ENCODE results near the gene TUBB2B. TPM values are rescaled to one million over a fixed set of nuclear protein-coding genes. Genes with fewer than 3 reads are reported as not detected.

Gene TUBB2B
- total and polyA plus RNA-seq, 10 of the 15 experiments (the other 5 are each of a cell fraction or from before 2014, with no cell fraction given), result 2.6 to 75.2 (median 21.2) TPM

DNA sequence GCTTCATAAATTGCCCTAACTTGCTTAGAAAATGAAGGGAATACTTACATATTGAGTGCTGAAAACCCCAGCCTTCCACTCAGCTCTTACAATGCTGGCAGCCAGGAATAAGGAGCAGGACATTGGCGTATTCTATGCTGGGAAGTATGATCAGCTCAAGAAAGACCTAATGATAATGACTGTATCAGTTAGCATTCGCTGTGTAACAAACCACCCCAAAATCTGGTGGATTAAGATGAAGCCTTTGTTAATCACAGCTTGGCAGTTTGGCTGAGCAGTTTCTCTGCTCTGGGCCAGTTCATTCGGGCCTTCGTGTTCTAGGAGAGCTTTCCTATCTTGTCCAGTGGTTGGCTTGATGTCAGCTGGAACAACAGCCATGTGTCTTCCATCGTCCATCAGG is 36.7 kb downstream of the TUBB2B start:
- RAD21 ChIA-PET (ENCODE audit: unreplicated experiment), result no interaction called here
- ATAC-seq (no peak), DNase-seq (ENCODE audit: low read depth, low spot score) (no peak), FAIRE-seq (no peak)
- no peak overlapping the region for H3K4me2 ChIP-seq (ENCODE audit: control insufficient read depth, insufficient read depth)
- no peak overlapping the region for H3K4me3 ChIP-seq
- H3K9ac ChIP-seq (ENCODE audit: control insufficient read depth, insufficient read depth, low read length), result no peak overlapping the region
- H3K36me3 ChIP-seq (ENCODE audit: control insufficient read depth in 2 of 2, insufficient read depth in 2 of 2, low read length in 1 of 2), result no peaks in the 10 kb centered on the region
- CTCF ChIA-PET, result interaction anchor here (1.0 kb wide), 1 partner anchor 18 kb away, joined by 3 read pairs; no protein-coding TSS in a partner anchor
- in situ Hi-C loops (cut with MboI), result no loop called here
- POLR2A ChIA-PET, result no interaction called here
- TF ChIP-seq RUNX3 (IDR thresholded peaks at IDR 0.05; ENCODE audit: low read length) (no peak), RCOR1 (conservative IDR thresholded peaks at IDR 0.05; ENCODE audit: low read depth, low read length) (no peak), HCFC1 (IDR thresholded peaks at IDR 0.05; ENCODE audit: low read length) (no peak), ZNF217 (IDR thresholded peaks at IDR 0.05) (no peak), RELA (IDR thresholded peaks at IDR 0.05; ENCODE audit: borderline replicate concordance, partially characterized antibody) (no peak), BCL11A (IDR thresholded peaks at IDR 0.05; ENCODE audit: low read depth, low read length) (no peak), HDGF (IDR thresholded peaks at IDR 0.05) (no peak), MTA2 (IDR thresholded peaks at IDR 0.05; ENCODE audit: low read depth) (no peak), SREBF1 (IDR thresholded peaks at IDR 0.05; ENCODE audit: low read length) (no peak), RAD21 (IDR thresholded peaks at IDR 0.05; ENCODE audit: insufficient read depth, low read depth, low read length) (no peak), BHLHE40 (IDR thresholded peaks at IDR 0.05; ENCODE audit: borderline replicate concordance in 1 of 2, low read depth in 2 of 2, low read length in 1 of 2) (no peak)
- TF ChIP-seq, protein P1, sequence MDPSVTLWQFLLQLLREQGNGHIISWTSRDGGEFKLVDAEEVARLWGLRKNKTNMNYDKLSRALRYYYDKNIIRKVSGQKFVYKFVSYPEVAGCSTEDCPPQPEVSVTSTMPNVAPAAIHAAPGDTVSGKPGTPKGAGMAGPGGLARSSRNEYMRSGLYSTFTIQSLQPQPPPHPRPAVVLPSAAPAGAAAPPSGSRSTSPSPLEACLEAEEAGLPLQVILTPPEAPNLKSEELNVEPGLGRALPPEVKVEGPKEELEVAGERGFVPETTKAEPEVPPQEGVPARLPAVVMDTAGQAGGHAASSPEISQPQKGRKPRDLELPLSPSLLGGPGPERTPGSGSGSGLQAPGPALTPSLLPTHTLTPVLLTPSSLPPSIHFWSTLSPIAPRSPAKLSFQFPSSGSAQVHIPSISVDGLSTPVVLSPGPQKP (IDR thresholded peaks at IDR 0.05; ENCODE audit: low read depth, low read length), result no peak
- TF ChIP-seq, protein P2, sequence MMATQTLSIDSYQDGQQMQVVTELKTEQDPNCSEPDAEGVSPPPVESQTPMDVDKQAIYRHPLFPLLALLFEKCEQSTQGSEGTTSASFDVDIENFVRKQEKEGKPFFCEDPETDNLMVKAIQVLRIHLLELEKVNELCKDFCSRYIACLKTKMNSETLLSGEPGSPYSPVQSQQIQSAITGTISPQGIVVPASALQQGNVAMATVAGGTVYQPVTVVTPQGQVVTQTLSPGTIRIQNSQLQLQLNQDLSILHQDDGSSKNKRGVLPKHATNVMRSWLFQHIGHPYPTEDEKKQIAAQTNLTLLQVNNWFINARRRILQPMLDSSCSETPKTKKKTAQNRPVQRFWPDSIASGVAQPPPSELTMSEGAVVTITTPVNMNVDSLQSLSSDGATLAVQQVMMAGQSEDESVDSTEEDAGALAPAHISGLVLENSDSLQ (IDR thresholded peaks at IDR 0.05), result no peak
- TF ChIP-seq, protein P3, sequence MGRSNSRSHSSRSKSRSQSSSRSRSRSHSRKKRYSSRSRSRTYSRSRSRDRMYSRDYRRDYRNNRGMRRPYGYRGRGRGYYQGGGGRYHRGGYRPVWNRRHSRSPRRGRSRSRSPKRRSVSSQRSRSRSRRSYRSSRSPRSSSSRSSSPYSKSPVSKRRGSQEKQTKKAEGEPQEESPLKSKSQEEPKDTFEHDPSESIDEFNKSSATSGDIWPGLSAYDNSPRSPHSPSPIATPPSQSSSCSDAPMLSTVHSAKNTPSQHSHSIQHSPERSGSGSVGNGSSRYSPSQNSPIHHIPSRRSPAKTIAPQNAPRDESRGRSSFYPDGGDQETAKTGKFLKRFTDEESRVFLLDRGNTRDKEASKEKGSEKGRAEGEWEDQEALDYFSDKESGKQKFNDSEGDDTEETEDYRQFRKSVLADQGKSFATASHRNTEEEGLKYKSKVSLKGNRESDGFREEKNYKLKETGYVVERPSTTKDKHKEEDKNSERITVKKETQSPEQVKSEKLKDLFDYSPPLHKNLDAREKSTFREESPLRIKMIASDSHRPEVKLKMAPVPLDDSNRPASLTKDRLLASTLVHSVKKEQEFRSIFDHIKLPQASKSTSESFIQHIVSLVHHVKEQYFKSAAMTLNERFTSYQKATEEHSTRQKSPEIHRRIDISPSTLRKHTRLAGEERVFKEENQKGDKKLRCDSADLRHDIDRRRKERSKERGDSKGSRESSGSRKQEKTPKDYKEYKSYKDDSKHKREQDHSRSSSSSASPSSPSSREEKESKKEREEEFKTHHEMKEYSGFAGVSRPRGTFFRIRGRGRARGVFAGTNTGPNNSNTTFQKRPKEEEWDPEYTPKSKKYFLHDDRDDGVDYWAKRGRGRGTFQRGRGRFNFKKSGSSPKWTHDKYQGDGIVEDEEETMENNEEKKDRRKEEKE (IDR thresholded peaks at IDR 0.05), result no peak
- TF ChIP-seq, protein P4, sequence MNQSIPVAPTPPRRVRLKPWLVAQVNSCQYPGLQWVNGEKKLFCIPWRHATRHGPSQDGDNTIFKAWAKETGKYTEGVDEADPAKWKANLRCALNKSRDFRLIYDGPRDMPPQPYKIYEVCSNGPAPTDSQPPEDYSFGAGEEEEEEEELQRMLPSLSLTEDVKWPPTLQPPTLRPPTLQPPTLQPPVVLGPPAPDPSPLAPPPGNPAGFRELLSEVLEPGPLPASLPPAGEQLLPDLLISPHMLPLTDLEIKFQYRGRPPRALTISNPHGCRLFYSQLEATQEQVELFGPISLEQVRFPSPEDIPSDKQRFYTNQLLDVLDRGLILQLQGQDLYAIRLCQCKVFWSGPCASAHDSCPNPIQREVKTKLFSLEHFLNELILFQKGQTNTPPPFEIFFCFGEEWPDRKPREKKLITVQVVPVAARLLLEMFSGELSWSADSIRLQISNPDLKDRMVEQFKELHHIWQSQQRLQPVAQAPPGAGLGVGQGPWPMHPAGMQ (IDR thresholded peaks at IDR 0.05; ENCODE audit: borderline replicate concordance), result no peak
- 74% methylated on average over 5 of the region's 5 CpGs for WGBS (ENCODE audit: insufficient coverage, insufficient replicate concordance, low lambda C conversion rate, missing lambda C conversion rate)
- no peaks in the 10 kb centered on the region for H3K9me3 ChIP-seq (replicated peaks; ENCODE audit: control insufficient read depth, insufficient read depth, low read length)
- H4K20me1 ChIP-seq (ENCODE audit: control insufficient read depth, insufficient read depth), result no peaks in the 10 kb centered on the region
- no peak overlapping the region for H3K27ac ChIP-seq (ENCODE audit: control insufficient read depth, insufficient read depth)
- intact Hi-C loops (cut with micrococcal nuclease; ENCODE audit: unreplicated experiment), result no loop called here
- no peaks in the 10 kb centered on the region; a peak in 1 of 4 replicates for H3K27me3 ChIP-seq (replicated peaks in 1 of 2; ENCODE audit: control insufficient read depth in 2 of 2, insufficient read depth in 2 of 2, low read length in 1 of 2)
- H2AFZ ChIP-seq (ENCODE audit: control insufficient read depth, low read depth, low read length), result no peak overlapping the region
- SMC1A ChIA-PET (ENCODE audit: uncharacterized antibody, unreplicated experiment), result interaction anchor here (1.2 kb wide), 1 partner anchor 12 kb away, joined by 5 read pairs; no protein-coding TSS in a partner anchor
- H3K79me2 ChIP-seq (ENCODE audit: control insufficient read depth, insufficient read depth, low read length), result no peaks in the 10 kb centered on the region
- H3K4me1 ChIP-seq (ENCODE audit: control insufficient read depth, insufficient read depth, low read length), result peaks cover 26% of the 10 kb centered on the region
- no TSS peak for BruUV-seq (replicated peaks)

All from GM12878 (cell line).